Measurements from ENCODE around the gene DOK5. TPM values are rescaled to one million over a fixed set of nuclear protein-coding genes. Genes with fewer than 3 reads are reported as not detected.
"Not testable (repeated sequence)": the region's sequence is repeated elsewhere in the genome, so short reads cannot be mapped to it uniquely, and the experiment has no call there.

Gene DOK5
- total RNA-seq, 1 donor = not detected

DNA sequence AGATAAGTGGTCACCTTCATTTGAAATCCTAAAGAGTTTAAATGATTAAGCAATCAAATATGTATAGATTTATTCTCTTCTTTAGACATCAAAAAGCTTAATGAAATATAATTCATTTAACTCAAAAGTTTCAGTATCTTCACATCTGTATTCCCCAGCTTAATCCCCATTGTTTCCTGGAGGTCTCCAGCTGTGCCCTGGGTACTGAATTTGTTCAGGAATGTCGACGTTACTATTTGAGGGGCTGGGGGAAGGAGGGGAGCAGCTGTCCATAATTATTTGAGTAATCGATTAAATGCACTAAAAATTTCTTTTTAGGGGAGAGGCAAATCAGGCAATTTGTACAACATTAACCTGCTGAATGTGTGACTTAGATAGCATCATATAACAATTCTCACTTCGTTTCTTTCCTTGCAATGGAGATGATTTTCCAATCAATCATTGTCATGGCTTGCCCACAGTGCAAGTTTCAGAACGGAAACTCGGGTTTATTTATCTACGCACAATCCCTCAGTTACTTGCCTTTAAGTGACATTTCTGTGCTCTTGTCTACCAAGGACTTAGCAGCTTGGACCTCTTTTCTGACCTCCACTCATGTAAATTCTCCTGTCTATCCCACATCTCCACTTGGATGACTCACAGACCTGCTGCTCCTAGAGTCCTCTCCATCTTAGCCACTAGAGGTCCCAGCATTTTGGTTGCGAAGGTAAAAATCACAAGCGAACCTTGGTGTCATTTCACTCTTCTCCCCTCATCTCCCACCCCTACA lies 3.9 kb downstream of the DOK5 start:
- Histone ChIP-seq H3K4me3 (ENCODE audit: low read length) (no peak overlapping the region), H3K9me3 (ENCODE audit: low read depth, low read length) (no peaks in the 10 kb centered on the region), H3K27me3 (ENCODE audit: insufficient read depth, low read length) (peaks cover 46% of the 10 kb centered on the region)

DNA sequence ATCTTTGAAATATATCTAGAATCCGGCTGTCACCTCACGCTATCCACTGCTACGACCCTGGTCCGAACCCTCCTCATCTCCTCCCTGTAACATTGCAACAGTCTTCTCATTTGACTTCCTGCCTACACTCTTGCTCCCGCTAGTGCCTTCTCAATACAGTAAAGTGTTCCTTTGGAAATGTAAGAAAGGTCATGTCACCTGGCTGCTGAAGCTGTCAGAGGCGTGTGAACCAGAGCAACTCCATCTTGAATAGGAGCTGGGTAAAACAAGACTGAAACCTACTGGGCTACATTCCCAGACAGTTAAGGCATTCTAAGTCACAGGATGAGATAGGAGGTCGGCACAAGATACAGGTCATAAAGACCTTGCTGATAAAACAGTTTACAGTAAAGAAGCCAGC lies 4.5 kb downstream of the DOK5 start:
- H3K4me3 ChIP-seq (ENCODE audit: low read length); H3K4me1 ChIP-seq (ENCODE audit: insufficient read depth, low read length); H3K9me3 ChIP-seq (ENCODE audit: low read depth, low read length): not testable (repeated sequence)
- peaks cover 39% of the 10 kb centered on the region for H3K27me3 ChIP-seq (ENCODE audit: insufficient read depth, low read length)

More for the DNA sequence above, 3.9 kb downstream of the DOK5 start:
- H3K4me1 ChIP-seq (ENCODE audit: insufficient read depth, low read length) = no peaks in the 10 kb centered on the region

DNA sequence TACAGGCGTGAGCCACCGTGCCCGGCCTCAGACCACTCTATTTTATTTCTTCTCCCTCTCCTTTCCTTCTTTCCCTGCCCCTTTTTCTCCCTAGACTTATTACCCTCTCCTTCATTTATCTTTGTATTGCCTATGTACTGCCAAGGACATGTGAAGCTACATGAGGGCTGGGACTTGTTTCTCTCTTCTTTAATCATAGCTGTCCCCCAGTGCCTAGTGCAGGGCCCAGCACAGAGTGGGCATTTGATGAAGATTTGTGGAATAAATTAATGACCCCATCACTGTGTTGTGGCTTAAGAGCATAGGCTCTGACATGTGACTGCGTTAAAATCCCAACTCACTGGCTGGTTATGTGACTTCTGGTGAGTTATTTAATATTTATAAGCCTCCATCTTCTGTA lies 6.0 kb downstream of the DOK5 start:
- H3K4me3 ChIP-seq (ENCODE audit: low read length) = no peak overlapping the region
- H3K27me3 ChIP-seq (ENCODE audit: insufficient read depth, low read length) = peaks cover 29% of the 10 kb centered on the region
- H3K9me3 ChIP-seq (ENCODE audit: low read depth, low read length) = no peaks in the 10 kb centered on the region
- no peaks in the 10 kb centered on the region for H3K4me1 ChIP-seq (ENCODE audit: insufficient read depth, low read length)

DNA sequence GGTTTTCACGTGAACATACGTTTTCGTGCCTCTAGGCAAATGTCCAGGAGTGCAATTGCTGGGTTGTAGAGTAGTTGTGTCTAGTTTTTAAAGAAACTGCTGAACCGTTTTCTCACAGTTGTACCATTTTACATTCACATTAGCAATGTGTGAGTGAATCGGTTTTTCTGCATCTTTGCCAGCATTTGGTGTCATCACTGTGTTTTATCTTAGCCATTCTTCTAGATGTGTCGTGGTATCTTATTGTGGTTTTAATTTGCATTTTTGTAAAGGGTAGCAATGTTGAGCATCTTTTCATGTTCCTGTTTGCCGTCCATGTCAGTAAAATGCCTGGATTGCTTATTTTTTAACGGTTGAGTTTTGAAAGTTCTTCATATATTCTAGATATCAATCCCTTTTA lies 10.2 kb downstream of the DOK5 start:
- H3K4me3 ChIP-seq (ENCODE audit: low read length) = no peak overlapping the region
- H3K9me3 ChIP-seq (ENCODE audit: low read depth, low read length) = no peaks in the 10 kb centered on the region
- no peaks in the 10 kb centered on the region for H3K27me3 ChIP-seq (ENCODE audit: insufficient read depth, low read length)
- H3K4me1 ChIP-seq (ENCODE audit: insufficient read depth, low read length) = no peaks in the 10 kb centered on the region

DNA sequence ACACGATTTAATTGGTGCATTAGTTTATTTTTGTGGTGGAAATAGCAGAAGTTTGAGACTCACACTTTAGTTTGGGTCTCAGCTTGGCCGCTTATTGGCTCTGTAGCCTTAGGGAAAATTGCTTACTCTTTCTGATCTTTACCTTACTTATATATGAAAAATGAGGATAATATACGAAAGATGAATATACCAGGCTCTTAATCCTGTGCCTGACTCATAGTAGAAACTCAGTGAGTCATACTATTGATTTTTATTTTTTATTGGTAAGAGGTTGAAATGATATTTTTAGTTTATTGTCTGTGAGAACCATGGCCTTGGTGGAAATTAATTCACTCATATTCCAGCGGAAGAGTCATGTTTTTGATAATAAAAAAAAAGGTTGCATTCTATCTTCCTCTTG lies 11.2 kb downstream of the DOK5 start:
- Histone ChIP-seq H3K4me1 (ENCODE audit: insufficient read depth, low read length) (no peaks in the 10 kb centered on the region), H3K27me3 (ENCODE audit: insufficient read depth, low read length) (no peaks in the 10 kb centered on the region), H3K4me3 (ENCODE audit: low read length) (no peak overlapping the region), H3K9me3 (ENCODE audit: low read depth, low read length) (no peaks in the 10 kb centered on the region)

DNA sequence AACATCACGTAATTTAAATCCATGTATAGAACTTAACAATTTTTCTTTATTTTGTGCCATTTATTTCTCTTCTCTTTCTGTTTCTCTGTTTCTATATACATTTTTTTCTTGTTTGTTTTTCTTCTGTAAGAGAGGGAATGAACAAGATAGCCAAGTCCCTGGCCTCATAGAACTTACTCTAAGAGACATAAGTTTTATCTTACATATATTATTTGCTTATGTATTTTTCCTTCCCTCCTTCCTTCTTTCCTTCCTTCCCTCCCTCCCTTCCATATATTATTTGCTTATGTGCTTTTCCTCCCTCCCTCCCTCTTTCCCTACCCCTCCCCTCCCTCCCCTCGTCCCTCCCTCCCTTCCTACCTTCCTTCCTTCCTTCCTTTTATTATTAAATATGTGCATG lies 13.0 kb downstream of the DOK5 start:
- Histone ChIP-seq H3K4me3 (ENCODE audit: low read length) (no peak overlapping the region), H3K9me3 (ENCODE audit: low read depth, low read length) (no peaks in the 10 kb centered on the region), H3K4me1 (ENCODE audit: insufficient read depth, low read length) (no peaks in the 10 kb centered on the region), H3K27me3 (ENCODE audit: insufficient read depth, low read length) (no peaks in the 10 kb centered on the region)

DNA sequence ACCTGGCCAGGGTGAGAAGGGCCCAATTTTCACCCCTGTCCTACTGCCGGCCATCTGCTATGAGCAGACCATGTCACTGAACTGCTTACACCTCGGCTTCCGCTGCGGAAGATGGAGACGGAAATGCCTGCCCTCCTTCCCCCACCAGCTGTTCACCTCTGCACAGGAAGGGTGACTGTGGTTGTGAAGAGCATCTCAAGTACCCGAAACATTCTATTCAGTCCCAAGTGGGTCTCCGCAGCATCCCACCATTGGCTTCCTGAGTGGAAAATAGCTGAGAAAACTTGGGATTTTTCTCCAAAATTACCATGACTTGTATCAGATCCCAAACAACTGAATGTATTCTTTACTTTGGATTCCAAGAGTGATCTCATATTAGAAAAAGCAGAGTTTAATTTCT lies 16.1 kb downstream of the DOK5 start:
- Histone ChIP-seq H3K27me3 (ENCODE audit: insufficient read depth, low read length) (no peaks in the 10 kb centered on the region), H3K4me1 (ENCODE audit: insufficient read depth, low read length) (no peaks in the 10 kb centered on the region), H3K4me3 (ENCODE audit: low read length) (no peak overlapping the region), H3K9me3 (ENCODE audit: low read depth, low read length) (no peaks in the 10 kb centered on the region)

DNA sequence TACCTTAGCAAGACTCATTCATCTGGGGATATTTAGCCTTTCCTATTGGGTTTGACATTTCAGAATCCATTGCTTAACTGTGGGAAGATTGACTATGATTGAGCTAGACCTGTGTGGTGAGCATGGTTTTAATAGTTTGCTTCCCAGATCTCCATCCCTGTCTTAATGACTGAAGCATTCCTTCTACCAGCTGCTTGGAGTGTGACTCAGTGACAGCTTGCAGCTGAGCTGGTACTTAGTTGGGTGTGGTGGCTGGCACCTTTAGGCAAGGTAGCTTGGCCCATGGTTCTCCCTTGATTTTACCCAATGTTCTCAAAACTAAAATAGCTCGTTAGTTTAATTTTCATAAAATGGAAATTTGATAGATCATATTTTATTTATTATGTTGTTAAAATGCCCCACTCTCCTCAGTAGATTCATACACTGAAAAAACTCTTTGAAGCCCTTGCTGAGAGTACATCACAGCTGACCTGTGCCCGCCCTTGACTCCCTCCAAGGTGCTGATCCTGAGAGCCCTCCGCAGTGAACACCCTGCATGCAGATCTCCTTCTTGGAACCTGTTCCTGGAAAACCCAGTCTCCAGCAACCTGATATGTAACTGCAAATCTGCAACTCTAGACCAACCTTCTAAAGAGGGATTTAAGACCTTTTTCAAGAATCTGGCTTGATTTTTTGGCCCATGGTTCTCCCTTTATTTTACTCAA lies 19.1 kb downstream of the DOK5 start:
- Histone ChIP-seq H3K27me3 (ENCODE audit: insufficient read depth, low read length) (no peaks in the 10 kb centered on the region), H3K4me1 (ENCODE audit: insufficient read depth, low read length) (no peaks in the 10 kb centered on the region), H3K4me3 (ENCODE audit: low read length) (no peak overlapping the region)

DNA sequence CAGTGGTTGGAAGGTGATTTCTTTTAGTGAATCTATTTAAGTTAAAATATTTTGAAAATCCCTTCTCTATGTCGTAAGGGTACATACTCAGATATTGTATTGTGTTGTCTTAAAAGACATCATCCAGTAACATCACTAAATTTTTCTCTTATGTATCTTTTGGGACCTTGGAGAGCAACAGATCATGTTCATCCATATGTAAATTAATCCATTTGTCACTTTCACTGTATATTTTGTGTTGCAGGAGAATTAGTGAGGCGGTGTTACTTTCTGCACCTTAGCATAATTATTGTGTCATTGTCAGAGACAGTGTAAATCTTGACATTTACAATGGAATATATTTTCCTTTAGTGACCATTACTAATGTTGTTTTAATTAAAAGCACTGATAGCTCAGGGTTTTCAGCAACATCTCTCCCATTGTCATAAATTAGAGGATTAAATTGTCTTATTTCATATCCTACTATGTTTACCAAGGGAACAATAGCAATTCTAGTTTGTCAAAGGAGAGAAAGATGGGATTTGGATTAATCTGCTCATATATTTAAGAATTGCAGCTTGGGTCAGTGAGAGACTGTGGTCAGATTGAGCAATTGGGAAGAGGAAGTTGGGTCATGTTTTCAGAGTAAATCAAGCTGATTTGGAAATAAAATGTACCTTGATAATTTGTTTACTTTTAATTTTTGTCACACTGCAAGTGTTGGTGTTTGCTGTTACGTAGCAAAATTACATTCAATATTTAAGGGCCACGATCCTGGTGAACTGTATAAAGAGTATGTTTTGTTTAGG lies 22.7 kb downstream of the DOK5 start:
- H3K4me3 ChIP-seq (ENCODE audit: low read length) = no peak overlapping the region
- H3K4me1 ChIP-seq (ENCODE audit: insufficient read depth, low read length) = no peaks in the 10 kb centered on the region
- H3K9me3 ChIP-seq (ENCODE audit: low read depth, low read length) = no peaks in the 10 kb centered on the region
- no peaks in the 10 kb centered on the region for H3K27me3 ChIP-seq (ENCODE audit: insufficient read depth, low read length)

More for the DNA sequence above, 19.1 kb downstream of the DOK5 start:
- H3K9me3 ChIP-seq (ENCODE audit: low read depth, low read length) = no peaks in the 10 kb centered on the region

DNA sequence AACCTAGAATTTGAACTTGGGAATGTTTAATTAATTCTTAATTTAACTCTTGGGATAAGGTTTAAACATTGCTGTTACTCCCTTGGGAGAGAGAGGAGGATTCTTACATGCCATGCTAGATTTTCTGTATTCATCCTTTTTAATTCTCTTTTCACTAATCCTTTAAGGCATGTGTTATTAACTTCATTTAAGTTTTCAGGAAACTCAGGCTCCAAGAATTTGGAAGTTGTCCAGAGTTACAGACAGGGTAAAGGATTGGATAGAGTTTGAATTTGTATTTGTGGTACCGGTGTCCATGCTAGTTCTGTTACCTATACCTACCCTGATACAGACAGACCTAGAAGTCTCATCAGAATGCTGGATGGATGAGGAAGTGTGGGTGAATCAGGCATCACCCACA lies 23.7 kb downstream of the DOK5 start:
- H3K4me1 ChIP-seq (ENCODE audit: insufficient read depth, low read length) = no peaks in the 10 kb centered on the region
- H3K9me3 ChIP-seq (ENCODE audit: low read depth, low read length) = no peaks in the 10 kb centered on the region
- H3K4me3 ChIP-seq (ENCODE audit: low read length) = no peak overlapping the region
- no peaks in the 10 kb centered on the region for H3K27me3 ChIP-seq (ENCODE audit: insufficient read depth, low read length)

DNA sequence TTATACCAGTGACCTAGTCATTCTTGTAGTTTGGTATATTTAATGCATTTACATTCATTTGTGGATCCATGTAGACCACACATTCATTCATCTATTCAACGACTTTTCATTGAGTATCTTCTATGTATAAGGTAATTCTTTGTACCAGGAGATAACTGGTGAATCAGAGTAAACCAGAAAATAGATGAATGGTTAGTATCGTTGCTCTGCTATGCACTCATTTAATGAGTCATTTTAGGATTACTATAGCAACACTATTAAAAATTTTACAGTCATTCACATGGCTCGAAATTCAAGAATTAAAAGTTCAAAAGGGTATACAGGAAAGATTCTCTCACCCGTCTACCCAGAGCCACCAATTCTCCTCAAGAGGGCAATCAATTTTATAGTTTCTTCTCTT lies 26.8 kb downstream of the DOK5 start:
- Histone ChIP-seq H3K27me3 (ENCODE audit: insufficient read depth, low read length) (no peaks in the 10 kb centered on the region), H3K9me3 (ENCODE audit: low read depth, low read length) (no peaks in the 10 kb centered on the region), H3K4me3 (ENCODE audit: low read length) (no peak overlapping the region), H3K4me1 (ENCODE audit: insufficient read depth, low read length) (no peaks in the 10 kb centered on the region)

DNA sequence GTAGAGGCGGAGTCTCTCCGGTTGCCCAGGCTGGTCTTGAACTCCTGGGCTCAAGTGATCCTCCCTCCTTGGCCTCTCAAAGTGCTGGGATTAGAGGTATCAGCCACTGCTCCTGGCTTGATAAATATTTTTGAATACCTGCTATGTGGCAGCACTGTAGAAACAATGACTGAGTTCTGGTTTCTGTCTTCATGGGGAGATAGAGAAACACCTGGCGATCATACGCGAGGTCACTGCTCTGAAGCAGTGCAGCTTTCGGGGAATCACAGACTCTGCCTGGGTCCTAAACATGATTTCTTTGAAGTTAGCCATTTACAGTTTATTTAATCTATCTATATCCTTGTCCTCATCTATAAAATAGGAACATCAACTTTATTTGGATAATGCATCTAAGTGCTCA lies 31.2 kb downstream of the DOK5 start:
- Histone ChIP-seq H3K4me1 (ENCODE audit: insufficient read depth, low read length) (no peaks in the 10 kb centered on the region), H3K27me3 (ENCODE audit: insufficient read depth, low read length) (no peaks in the 10 kb centered on the region), H3K4me3 (ENCODE audit: low read length) (no peak overlapping the region), H3K9me3 (ENCODE audit: low read depth, low read length) (no peaks in the 10 kb centered on the region)

DNA sequence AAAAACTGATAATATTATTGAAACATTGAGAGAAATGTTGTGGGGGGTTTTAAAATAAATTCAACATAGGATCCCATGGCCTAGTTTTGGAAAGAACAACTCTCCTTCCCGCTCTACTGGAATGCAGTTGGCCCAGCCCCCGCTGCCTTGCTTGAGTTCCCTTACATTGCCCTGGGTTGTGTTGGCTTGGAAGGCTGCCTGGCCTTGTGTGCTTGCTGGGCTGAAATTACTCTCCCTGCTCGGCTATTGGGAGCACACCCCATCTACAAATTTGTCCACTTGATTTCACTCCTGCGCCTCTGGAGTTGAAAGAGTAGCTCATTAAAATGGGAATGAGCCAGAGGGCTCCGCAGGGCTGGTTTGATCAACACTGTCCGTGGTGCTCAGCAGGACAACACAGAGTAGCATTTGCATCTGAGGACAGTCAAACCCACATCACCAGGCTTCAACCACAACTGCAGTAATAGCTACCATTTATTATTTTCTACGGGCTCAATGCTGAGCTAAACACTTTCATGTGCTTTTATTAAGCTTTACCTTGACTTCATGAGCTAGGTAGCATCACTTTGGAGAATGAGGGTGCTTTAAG lies 35.2 kb downstream of the DOK5 start:
- Histone ChIP-seq H3K4me3 (ENCODE audit: low read length) (no peak overlapping the region), H3K4me1 (ENCODE audit: insufficient read depth, low read length) (no peaks in the 10 kb centered on the region), H3K9me3 (ENCODE audit: low read depth, low read length) (no peaks in the 10 kb centered on the region), H3K27me3 (ENCODE audit: insufficient read depth, low read length) (no peaks in the 10 kb centered on the region)

DNA sequence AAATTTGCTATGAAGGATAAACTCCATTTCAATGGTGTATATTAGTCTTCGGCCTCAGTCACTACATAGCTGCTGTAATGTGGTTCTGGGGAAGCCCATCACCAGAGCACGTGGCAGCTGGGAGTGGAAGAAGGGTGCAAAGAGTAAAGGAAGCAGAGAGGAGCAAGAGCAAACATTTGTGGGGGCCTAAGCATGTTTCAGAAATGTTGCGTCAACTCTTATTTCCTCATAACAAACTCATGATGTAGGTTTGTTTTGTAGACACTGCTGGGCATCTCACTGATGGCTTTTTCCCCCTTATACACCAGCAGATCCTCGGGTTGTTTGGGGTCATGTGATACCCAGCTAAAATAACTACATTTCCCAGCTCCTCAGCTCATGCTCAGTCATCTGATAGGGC lies 37.3 kb downstream of the DOK5 start:
- Histone ChIP-seq H3K4me1 (ENCODE audit: insufficient read depth, low read length) (no peaks in the 10 kb centered on the region), H3K4me3 (ENCODE audit: low read length) (no peak overlapping the region), H3K9me3 (ENCODE audit: low read depth, low read length) (no peaks in the 10 kb centered on the region), H3K27me3 (ENCODE audit: insufficient read depth, low read length) (no peaks in the 10 kb centered on the region)

DNA sequence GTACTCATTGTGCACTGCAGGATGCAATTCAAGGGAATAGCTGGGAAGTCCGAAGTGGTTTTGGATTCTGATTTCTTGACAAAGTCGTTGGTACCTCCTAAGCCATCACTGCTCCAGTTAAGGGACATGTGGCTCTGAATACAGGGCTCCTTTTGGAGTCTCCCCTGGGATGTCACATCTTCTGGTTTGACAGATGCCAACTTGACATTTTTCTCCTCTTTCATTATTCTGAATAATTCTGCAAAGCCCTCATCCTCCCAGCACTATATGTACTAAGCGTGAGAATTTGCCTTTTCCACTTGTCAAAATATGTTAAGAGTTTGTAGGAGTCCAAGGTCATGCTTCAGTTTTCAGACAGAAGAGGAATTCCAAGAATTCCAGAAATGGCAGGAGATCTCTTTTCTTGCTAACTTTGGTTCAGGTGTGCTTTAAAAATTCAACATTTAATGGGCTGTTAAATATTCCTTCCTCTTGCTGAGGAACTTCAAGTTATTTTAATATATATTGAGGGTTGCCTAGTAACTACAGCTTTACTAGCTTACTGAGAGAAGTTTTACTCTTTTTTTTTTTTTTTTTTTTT lies 38.7 kb downstream of the DOK5 start:
- H3K4me1 ChIP-seq (ENCODE audit: insufficient read depth, low read length) = no peaks in the 10 kb centered on the region
- no peak overlapping the region for H3K4me3 ChIP-seq (ENCODE audit: low read length)
- no peaks in the 10 kb centered on the region for H3K27me3 ChIP-seq (ENCODE audit: insufficient read depth, low read length)
- no peaks in the 10 kb centered on the region for H3K9me3 ChIP-seq (ENCODE audit: low read depth, low read length)

Measured in mononuclear cell (primary cell).